Small intestine (tissue), 7 donors: ENCODE data around the gene MRPL20. TPM values are rescaled to one million over a fixed set of nuclear protein-coding genes. Genes with fewer than 3 reads are reported as not detected.
"Not testable (repeated sequence)": the region's sequence is repeated elsewhere in the genome, so short reads cannot be mapped to it uniquely, and the experiment has no call there.

ENCODE experiments used
- DNase-seq, 2 donors: peaks; one replicate each; pipeline versions ENCODE4 v3.0.0 to v3.0.0-alpha.2; 2013
- FAIRE-seq: peaks from 2 replicates; lab custom pipeline; 2012; peaks lifted over from hg19 to GRCh38; lab: Jason Lieb, UNC
- H3K27ac ChIP-seq, 3 donors: one replicate each; pipeline ENCODE4 v1.5.1; 2013; ENCODE audit warnings: low read length in 2 of 3, mild to moderate bottlenecking in 2 of 3, control low read depth in 1 of 3, inconsistent platforms in 1 of 3, low read depth in 1 of 3, moderate library complexity in 1 of 3
- H3K27me3 ChIP-seq, 3 donors: one replicate each; pipeline ENCODE4 v1.6.1; 2013; ENCODE audit warnings: low read length in 3 of 3, inconsistent platforms in 1 of 3; ENCODE audit not compliant: control insufficient read depth in 3 of 3, insufficient read depth in 3 of 3
- H3K36me3 ChIP-seq, 3 donors: one replicate each; pipeline ENCODE4 v1.6.1; 2013; ENCODE audit warnings: low read length in 3 of 3, inconsistent platforms in 1 of 3, low read depth in 1 of 3, mild to moderate bottlenecking in 1 of 3, moderate library complexity in 1 of 3; ENCODE audit not compliant: control insufficient read depth in 3 of 3, insufficient read depth in 2 of 3
- H3K4me1 ChIP-seq, 3 donors: one replicate each; pipeline ENCODE4 v1.6.1; 2013; ENCODE audit warnings: low read length in 2 of 3, inconsistent platforms in 1 of 3, low read depth in 1 of 3, mild to moderate bottlenecking in 1 of 3, moderate library complexity in 1 of 3; ENCODE audit not compliant: control insufficient read depth in 3 of 3, insufficient read depth in 2 of 3
- H3K4me3 ChIP-seq, 3 donors: one replicate each; pipeline ENCODE4 v1.5.1; 2013; ENCODE audit warnings: low read length in 3 of 3, control low read depth in 1 of 3, inconsistent platforms in 1 of 3, low read depth in 1 of 3, mild to moderate bottlenecking in 1 of 3, moderate library complexity in 1 of 3
- H3K9me3 ChIP-seq, 2 donors: one replicate each; pipeline ENCODE4 v1.6.1; 2013; ENCODE audit warnings: low read depth in 1 of 2, low read length in 1 of 2; ENCODE audit not compliant: control insufficient read depth in 2 of 2, insufficient read depth in 1 of 2
- WGBS, 3 donors: extraction: QIAGEN DNeasy Blood & Tissue Kit; methylation state at CpG; one replicate each; pipeline ENCODE4 v1.1.7; 2013; 5-methylcytosine and 5-hydroxymethylcytosine counted together
- polyA plus RNA-seq, 4 donors: library from polyadenylated mRNA; stranded (reverse) in 3 of 4; unstranded in 1 of 4; fragments of 200-250 nt in 3 of 4; fragments of 120-200 nt in 1 of 4; gene quantifications; one replicate each; pipeline versions ENCODE4 v1.2.1 to v1.2.3, GENCODE V29; 2013
- donor health status: healthy with polysubstance abuse.
- donor health status: control.
- donor health status: control.
- donor health status: Bipolar disorder and iron deficiency.
- donor health status: healthy.

The MRPL20 gene
- polyA plus RNA-seq, 4 donors, result 135 to 221 (median 167) TPM

DNA sequence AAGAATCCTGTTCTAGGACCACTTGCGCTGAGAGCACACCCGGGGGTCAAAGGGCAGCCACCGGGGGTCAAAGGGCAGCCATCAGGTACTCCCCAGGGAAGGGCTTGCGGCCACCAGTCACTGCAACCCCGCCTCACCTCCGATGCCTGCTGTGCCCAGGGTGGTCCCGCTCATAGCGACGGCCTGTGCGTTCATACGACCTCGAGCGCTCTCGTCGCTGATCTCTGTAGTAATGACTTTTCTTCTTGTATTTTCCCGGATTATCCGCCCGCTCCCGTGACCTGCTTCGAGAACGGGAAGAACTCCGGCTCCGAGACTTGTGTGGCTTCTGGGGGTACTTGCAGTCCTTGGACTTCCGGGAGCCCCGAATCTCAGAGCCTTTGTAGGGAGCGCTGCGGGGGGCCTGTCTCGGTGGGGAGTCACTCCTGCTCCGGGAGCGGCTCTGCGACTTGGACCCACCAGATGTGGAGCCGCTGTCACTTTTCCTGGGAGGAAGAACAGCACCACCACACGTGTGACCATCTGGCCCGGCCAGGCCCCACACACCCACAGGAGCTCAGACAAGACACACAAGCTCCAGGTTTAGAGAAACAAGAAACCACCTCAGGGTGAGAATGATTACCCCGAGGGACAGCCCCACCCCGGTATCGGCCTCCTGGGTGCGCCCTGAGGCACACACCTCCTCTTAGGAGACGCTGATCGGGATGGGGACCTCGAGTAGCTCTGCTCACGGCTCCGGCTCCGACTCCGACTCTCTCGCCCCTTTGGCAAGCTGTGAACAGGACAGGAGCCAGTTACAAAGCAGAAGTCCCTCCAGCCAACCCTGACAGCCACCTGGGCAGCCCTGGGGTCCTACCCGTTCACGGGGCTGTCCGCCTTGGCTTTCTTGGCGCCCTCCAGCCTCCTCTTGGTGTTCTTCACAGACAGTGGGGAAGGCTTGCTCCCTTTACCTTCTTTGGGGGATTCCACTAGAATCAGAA, 19.7 kb downstream of the MRPL20 start:
- Histone ChIP-seq H3K9me3 (no peaks in the 10 kb centered on the region), H3K27me3 (no peaks in the 10 kb centered on the region), H3K4me3 (no peak overlapping the region), H3K36me3 (peaks cover 35 to 76% (median 37%) of the 10 kb centered on the region in 3 donors), H3K27ac (no peak overlapping the region), H3K4me1 (no peaks in the 10 kb centered on the region)
- DNase-seq, result no peak
- FAIRE-seq, result no peak
- 95 to 96% (median 96%) methylated on average over 50 of the region's 50 CpGs for WGBS, 3 donors

DNA sequence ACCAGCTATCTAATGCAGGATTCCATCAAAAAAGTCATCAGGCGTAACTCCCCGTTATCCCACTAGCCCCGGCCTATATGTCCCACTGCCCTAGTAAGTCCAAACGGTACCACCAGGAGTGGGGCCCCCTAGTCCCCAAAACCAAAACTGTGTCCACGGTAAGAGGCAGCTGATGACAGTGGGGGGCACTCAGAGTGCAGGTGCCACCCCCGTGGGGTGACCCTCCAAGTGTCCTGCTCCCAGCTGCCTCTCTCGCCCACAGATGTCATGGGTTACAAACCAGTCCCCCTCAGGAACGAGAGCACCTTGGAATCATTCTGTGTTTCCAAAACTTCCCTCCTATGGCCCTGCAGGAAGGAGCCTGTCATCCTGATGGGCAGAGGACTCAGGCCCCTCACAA, 21.2 kb downstream of the MRPL20 start:
- DNase-seq, result no peak
- Histone ChIP-seq H3K27me3 (no peaks in the 10 kb centered on the region), H3K4me3 (no peak overlapping the region), H3K27ac (no peak overlapping the region), H3K36me3 (peaks cover 30 to 78% (median 31%) of the 10 kb centered on the region in 3 donors), H3K9me3 (no peaks in the 10 kb centered on the region), H3K4me1 (no peaks in the 10 kb centered on the region)
- WGBS, 3 donors, result 90 to 92% (median 92%) methylated on average over 8 of the region's 8 CpGs
- no peak for FAIRE-seq

DNA sequence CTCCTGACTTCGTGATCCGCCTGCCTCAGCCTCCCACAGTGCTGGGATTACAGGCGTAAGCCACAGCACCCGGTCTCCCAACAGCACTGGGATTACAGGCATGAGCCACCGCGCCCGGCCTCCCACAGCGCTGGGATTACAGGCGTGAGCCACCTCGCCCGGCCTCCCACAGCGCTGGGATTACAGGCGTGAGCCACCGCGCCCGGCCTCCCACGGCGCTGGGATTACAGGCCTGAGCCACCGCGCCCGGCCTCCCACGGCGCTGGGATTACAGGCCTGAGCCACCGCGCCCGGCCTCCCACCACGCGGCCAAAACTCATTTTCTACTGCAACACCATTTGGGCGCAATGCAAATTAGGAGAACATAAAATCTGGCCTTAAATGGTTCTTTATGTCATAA, 21.8 kb downstream of the MRPL20 start:
- H3K9me3 ChIP-seq, H3K27ac ChIP-seq, FAIRE-seq, DNase-seq, H3K4me1 ChIP-seq, H3K4me3 ChIP-seq, H3K27me3 ChIP-seq: not testable (repeated sequence)
- WGBS, 3 donors, result 93 to 96% (median 96%) methylated on average over 29 of the region's 29 CpGs
- H3K36me3 ChIP-seq, result peaks cover 28 to 80% (median 29%) of the 10 kb centered on the region in 3 donors

DNA sequence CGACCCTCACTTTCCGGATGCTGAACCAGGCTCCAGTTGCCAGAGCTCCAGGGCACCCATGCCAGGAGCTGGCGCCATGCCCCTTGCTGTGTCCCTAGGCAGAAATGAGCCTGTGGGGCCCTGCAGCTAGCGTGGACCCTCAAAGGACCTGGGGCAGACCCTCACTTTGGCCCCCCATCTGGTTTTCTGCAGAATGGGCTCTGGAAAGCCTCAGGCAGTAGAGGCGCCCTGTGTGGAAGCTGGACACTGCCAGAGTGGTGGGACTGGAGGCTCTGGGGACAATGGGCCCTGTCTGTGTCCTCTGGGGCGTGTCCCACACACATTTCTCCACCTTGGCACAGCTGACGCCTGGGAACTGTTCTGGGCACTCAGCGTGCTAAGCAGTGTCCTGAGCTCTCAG, 25.8 kb downstream of the MRPL20 start:
- whole genome bisulfite sequencing, 3 donors, result 75 to 81% (median 75%) methylated on average over 8 of the region's 8 CpGs
- DNase-seq (no peak), FAIRE-seq (no peak)
- no peak overlapping the region for H3K27ac ChIP-seq
- peaks cover 5 to 57% (median 5%) of the 10 kb centered on the region in 3 donors for H3K36me3 ChIP-seq
- no peak overlapping the region for H3K4me3 ChIP-seq
- no peaks in the 10 kb centered on the region for H3K9me3 ChIP-seq
- no peaks in the 10 kb centered on the region for H3K4me1 ChIP-seq
- no peaks in the 10 kb centered on the region for H3K27me3 ChIP-seq

DNA sequence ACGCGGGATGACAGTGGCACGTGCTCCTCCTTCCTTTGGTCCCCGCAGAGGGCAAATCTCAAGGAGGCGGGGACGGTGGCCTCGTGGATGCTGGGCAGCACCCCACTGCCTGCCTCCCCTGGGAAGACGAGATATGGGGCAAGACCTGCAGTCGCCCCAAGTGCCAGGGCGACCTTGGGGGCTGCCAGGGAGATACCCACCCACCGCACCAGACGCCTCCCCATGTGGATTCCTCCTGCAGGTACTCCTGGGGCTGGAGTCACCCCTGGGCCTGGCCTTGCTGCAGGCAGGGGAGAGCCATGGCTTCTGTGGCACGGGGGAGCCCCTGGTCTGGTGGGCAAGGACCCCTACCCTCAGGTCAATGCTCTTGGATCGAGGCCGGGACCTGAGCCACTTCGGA, 26.2 kb downstream of the MRPL20 start:
- H3K27ac ChIP-seq, result no peak overlapping the region
- no peaks in the 10 kb centered on the region for H3K27me3 ChIP-seq
- H3K36me3 ChIP-seq, result peaks cover under 1 to 57% (median under 1%) of the 10 kb centered on the region in 3 donors
- DNase-seq (no peak), FAIRE-seq (no peak)
- peaks cover 0 to 3% (median 2%) of the 10 kb centered on the region in 3 donors for H3K4me1 ChIP-seq
- H3K9me3 ChIP-seq, result no peaks in the 10 kb centered on the region
- 89 to 95% (median 92%) methylated on average over 11 to 16 of the region's 16 CpGs for WGBS, 3 donors
- H3K4me3 ChIP-seq, result no peak overlapping the region

DNA sequence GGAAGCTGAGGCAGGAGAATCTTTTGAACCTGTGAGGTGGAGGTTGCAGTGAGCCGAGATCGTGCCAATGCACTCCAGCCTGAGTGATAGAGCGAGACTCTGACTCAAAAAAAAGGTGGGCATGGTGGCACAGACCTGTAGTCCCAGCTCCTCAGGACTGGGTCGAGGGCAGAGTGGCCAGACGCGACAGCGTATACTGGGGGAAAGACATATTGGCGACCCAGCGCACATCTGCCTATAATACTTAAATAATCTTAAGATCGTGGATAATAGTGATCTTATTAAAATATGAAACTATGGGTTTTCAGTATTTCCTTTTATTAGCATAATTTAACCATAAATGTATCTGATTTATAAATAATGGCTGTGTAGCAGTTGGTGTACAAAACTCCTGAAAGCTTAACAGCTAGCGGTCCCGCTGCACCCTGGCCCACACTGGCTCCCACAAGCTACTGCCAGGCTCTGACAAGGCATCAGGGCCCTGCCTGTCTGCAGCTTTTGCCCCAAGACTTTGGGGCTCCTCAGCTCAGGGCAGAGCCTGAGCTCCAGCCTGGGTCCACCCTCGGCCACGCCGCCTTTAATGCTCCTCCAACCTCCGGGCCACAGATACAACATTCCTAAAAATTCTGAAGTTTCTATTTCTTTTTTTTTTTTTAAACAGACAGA, 29.4 kb downstream of the MRPL20 start:
- peaks cover 0 to 54% (median 3%) of the 10 kb centered on the region in 3 donors for H3K36me3 ChIP-seq
- H3K27ac ChIP-seq, result no peak overlapping the region
- no peak overlapping the region for H3K4me3 ChIP-seq
- peaks cover 0 to 19% (median 5%) of the 10 kb centered on the region in 3 donors for H3K4me1 ChIP-seq
- 96% methylated on average over 16 of the region's 16 CpGs for WGBS, 3 donors
- H3K27me3 ChIP-seq, result no peaks in the 10 kb centered on the region
- DNase-seq (no peak), FAIRE-seq (no peak)
- no peaks in the 10 kb centered on the region for H3K9me3 ChIP-seq

DNA sequence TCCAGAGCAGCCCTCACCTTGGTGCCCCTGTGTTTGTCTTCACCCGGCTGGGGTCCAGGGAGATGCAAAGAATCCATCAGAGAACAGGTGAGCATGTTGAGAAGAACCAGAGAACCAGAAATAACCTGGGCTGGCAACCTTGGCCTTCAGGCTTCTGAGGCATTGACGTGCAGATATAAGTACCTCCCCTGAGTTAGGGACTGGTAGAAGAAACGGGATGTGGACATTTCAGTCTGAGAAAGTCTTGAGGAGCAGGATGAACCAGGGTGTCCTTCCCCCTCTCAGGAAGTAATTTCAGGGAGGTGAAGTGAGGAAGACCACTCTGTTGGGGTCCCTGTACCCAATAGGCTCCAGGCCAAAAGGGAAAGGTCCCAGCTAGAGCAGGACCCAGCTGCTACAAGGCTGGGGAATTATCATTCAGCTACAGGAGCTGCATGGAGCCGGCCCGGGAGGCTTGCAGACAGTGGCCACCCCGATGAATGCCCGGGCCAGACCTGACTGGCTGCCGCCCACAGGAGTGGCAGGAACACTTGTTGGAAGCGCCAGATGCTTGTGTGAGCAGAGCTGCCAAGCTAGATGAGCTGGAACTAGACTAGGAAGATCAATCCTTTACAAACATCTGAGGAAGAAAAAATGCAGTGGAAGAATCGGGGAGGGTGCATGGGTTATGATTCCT, 30.4 kb downstream of the MRPL20 start:
- Histone ChIP-seq H3K36me3 (peaks cover 0 to 56% (median 3%) of the 10 kb centered on the region in 3 donors), H3K27me3 (no peaks in the 10 kb centered on the region), H3K4me3 (no peak overlapping the region), H3K9me3 (no peaks in the 10 kb centered on the region), H3K4me1 (peaks cover 0 to 28% (median 5%) of the 10 kb centered on the region in 3 donors), H3K27ac (no peak overlapping the region)
- DNase-seq, result no peak
- FAIRE-seq, result no peak
- WGBS, 3 donors, result 91 to 94% (median 93%) methylated on average over 10 of the region's 10 CpGs
